SU-DHL-6 (cell line): ENCODE measurements around the gene MIEN1.

ENCODE experiments used
- EZH2phosphoT487 ChIP-seq: fragments of 200-600 bp; sonication (generic), shearing (Covaris generic); conservative IDR thresholded peaks from 2 replicates; pipeline ENCODE4 v1.6.1; 2018; ENCODE audit warnings: mild to moderate bottlenecking, antibody characterized with exemption, low read length, moderate library complexity, mixed read lengths
- TF ChIP-seq, protein P1 (sequence below): fragments of 200-600 bp; sonication (generic); IDR thresholded peaks from one replicate; pipeline ENCODE4 v1.5.1; 2017; ENCODE audit warnings: antibody characterized with exemption, mild to moderate bottlenecking, low read length, moderate library complexity; ENCODE audit not compliant: insufficient read depth, poor library complexity, severe bottlenecking

DNA sequence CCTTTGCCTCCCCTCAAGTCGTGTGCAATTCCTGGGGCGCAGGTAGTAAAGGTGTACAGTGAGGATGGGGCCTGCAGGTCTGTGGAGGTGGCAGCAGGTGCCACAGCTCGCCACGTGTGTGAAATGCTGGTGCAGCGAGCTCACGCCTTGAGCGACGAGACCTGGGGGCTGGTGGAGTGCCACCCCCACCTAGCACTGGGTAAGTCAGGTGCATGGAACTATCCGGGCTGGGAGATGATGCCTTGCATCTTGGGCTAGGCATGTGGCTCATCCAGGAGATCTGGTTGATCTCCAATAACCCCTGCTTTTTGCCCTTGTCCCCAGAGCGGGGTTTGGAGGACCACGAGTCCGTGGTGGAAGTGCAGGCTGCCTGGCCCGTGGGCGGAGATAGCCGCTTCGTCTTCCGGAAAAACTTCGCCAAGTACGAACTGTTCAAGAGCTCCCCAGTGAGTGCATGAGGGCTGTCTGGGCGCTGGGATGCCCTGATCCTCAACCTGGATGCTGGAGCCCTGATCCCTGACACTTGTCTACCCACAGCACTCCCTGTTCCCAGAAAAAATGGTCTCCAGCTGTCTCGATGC lies 12.6 kb upstream of the MIEN1 start:
- TF ChIP-seq, protein P1, sequence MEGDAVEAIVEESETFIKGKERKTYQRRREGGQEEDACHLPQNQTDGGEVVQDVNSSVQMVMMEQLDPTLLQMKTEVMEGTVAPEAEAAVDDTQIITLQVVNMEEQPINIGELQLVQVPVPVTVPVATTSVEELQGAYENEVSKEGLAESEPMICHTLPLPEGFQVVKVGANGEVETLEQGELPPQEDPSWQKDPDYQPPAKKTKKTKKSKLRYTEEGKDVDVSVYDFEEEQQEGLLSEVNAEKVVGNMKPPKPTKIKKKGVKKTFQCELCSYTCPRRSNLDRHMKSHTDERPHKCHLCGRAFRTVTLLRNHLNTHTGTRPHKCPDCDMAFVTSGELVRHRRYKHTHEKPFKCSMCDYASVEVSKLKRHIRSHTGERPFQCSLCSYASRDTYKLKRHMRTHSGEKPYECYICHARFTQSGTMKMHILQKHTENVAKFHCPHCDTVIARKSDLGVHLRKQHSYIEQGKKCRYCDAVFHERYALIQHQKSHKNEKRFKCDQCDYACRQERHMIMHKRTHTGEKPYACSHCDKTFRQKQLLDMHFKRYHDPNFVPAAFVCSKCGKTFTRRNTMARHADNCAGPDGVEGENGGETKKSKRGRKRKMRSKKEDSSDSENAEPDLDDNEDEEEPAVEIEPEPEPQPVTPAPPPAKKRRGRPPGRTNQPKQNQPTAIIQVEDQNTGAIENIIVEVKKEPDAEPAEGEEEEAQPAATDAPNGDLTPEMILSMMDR = no peak
- no peak for TF ChIP-seq EZH2phosphoT487
